ENCODE results near the gene AGBL4.

AGBL4 gene

GRCh38 chr1:48831120-48831978 is 1192.4 kb downstream of the AGBL4 start:
- TF ChIP-seq TAF1 (IDR thresholded peaks at IDR 0.05; ENCODE audit: borderline replicate concordance, insufficient read depth, low read length) (no peak), SIN3A (IDR thresholded peaks at IDR 0.05; ENCODE audit: borderline replicate concordance, insufficient read depth, low read length) (no peak), POLR2AphosphoS5 (IDR thresholded peaks at IDR 0.05; ENCODE audit: low read depth, low read length) (no peak), FOXP2 (optimal IDR thresholded peaks at IDR 0.05; ENCODE audit: borderline replicate concordance, extremely low read depth, extremely low read length, insufficient read depth) (no peak), REST (IDR thresholded peaks at IDR 0.05; ENCODE audit: insufficient read depth in 1 of 2, low read depth in 2 of 2, low read length in 2 of 2) (no peak)

GRCh38 chr1:48830715-48831114 is 1193.0 kb downstream of the AGBL4 start:
- TF ChIP-seq POLR2AphosphoS5 (IDR thresholded peaks at IDR 0.05; ENCODE audit: low read depth, low read length), result no peak
- TF ChIP-seq FOXP2 (optimal IDR thresholded peaks at IDR 0.05; ENCODE audit: borderline replicate concordance, extremely low read depth, extremely low read length, insufficient read depth), result no peak
- no peak for TF ChIP-seq TAF1 (IDR thresholded peaks at IDR 0.05; ENCODE audit: borderline replicate concordance, insufficient read depth, low read length)
- no peak for TF ChIP-seq SIN3A (IDR thresholded peaks at IDR 0.05; ENCODE audit: borderline replicate concordance, insufficient read depth, low read length)
- TF ChIP-seq REST (IDR thresholded peaks at IDR 0.05; ENCODE audit: insufficient read depth in 1 of 2, low read depth in 2 of 2, low read length in 2 of 2), result no peak

GRCh38 chr1:48829446-48829845 is 1194.3 kb downstream of the AGBL4 start:
- TF ChIP-seq TAF1 (IDR thresholded peaks at IDR 0.05; ENCODE audit: borderline replicate concordance, insufficient read depth, low read length), result no peak
- no peak for TF ChIP-seq REST (IDR thresholded peaks at IDR 0.05; ENCODE audit: insufficient read depth in 1 of 2, low read depth in 2 of 2, low read length in 2 of 2)
- TF ChIP-seq FOXP2 (optimal IDR thresholded peaks at IDR 0.05; ENCODE audit: borderline replicate concordance, extremely low read depth, extremely low read length, insufficient read depth), result no peak
- no peak for TF ChIP-seq SIN3A (IDR thresholded peaks at IDR 0.05; ENCODE audit: borderline replicate concordance, insufficient read depth, low read length)
- no peak for TF ChIP-seq POLR2AphosphoS5 (IDR thresholded peaks at IDR 0.05; ENCODE audit: low read depth, low read length)

GRCh38 chr1:48823168-48823567 is 1200.6 kb downstream of the AGBL4 start:
- TF ChIP-seq SIN3A (IDR thresholded peaks at IDR 0.05; ENCODE audit: borderline replicate concordance, insufficient read depth, low read length) (no peak), REST (IDR thresholded peaks at IDR 0.05; ENCODE audit: insufficient read depth in 1 of 2, low read depth in 2 of 2, low read length in 2 of 2) (no peak)
